GM18951 (cell line): ENCODE data around the gene CORO2B.

Source experiments
- POLR2A ChIP-seq: IDR thresholded peaks from 4 replicates; pipeline ENCODE4 v1.6.1; 2011; ENCODE audit warnings: mild to moderate bottlenecking; ENCODE audit not compliant: insufficient read length, insufficient read depth; ENCODE audit errors: extremely low read depth
- in situ Hi-C: fragments of 300-500 bp; cut with MboI; formaldehyde crosslinking; loops from one replicate; pipeline ENCODE4 v1.12.0; 2022; ENCODE audit warnings: low sequenced_read_pairs, mixed read lengths, inconsistent platforms; ENCODE audit not compliant: unreplicated experiment

Gene CORO2B

DNA sequence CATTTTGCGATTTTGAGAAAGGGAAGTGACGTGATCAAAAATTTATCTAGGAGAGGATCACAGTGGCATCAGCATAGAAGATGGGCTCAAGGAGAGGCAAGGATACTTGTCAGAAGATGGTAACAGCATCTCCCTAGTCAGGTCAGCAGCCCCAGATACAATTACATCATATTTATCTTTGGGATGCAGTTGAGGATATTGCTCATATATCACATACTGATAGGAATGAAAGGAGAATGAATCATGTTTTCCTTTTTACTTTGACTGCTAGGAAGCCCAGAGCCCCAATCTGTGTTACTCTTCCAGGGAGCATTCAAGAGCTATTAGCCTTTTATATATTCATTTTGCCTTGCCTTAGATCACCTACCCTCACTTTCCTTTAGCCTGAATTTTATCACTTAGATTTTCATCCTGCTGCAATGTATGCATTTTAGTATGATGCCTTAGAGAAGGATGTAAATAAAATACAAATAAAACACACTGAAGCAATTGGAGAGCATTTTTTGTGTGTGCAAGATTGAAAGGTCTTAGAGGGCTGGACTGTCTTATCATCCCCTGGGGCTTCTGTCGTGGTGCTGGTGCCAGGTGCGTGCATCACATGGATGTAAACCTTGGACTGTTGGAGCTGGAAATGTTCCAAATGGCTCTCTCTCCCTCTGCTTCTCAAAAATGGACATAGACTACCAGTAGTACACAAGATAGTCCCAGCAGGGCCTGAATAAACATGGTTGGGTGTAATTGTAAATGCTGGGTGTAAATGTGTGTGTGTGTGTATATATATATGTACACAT, 40.3 kb downstream of the CORO2B start:
- TF ChIP-seq POLR2A = no peak
- in situ Hi-C loops = no loop called here

DNA sequence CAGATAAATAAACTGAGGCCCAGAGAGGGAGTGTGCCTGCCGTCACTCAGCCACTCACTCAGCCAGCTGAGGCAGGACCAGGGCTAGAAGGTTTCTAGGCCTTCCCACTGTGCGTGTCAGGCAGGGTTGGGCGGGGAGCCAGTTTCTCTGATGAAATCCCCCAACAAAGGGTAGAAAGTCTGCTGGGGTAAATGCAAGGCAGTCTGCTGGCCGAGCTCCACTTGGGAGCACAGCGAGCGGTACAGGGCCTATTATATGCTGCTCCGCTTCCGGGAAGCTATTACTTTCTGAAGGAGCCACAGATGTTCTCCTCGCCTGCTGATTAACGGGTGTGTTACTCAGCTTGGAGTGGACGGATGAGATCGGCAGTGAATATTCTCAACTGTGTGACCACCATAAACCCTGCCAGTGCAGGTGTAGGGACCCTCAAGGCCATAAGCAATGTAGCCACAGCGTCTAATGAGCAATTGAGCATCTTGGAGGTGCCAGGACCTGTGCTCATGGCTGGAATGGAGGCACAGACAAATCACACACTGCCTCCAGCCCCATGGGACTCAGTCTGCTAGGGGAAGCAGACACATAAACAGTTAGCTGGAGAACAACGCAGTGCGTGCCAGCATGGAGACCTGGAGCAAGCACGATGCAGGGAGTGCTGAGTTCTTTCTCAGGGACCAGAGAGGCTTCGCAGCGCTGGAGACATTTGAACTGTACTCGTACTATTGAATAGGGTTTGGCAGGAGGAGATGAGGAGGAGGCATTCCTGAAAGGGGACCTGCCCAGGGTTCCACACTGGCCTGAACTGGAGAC, 42.1 kb downstream of the CORO2B start:
- TF ChIP-seq POLR2A = no peak
- in situ Hi-C loops = no loop called here

DNA sequence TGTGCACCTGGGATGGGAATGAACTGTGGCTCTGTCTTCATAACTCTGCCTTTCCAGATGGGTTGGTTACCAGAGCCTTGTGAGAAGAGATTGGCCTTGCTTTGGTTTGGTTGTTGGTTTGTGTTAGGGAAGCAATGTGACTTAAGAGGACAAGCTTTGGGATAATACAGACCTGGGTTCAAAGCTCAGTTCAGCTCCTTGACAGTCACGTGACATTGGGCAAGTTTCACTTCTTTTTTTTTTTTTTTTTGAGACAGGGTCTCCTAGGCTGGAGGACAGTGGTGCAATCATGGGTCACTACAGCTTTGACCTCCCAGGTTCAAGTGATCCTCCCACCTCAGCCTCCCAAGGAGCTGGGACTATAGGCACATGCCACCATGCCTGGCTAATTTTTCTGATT, 42.7 kb downstream of the CORO2B start:
- no peak for TF ChIP-seq POLR2A
- in situ Hi-C loops = no loop called here

DNA sequence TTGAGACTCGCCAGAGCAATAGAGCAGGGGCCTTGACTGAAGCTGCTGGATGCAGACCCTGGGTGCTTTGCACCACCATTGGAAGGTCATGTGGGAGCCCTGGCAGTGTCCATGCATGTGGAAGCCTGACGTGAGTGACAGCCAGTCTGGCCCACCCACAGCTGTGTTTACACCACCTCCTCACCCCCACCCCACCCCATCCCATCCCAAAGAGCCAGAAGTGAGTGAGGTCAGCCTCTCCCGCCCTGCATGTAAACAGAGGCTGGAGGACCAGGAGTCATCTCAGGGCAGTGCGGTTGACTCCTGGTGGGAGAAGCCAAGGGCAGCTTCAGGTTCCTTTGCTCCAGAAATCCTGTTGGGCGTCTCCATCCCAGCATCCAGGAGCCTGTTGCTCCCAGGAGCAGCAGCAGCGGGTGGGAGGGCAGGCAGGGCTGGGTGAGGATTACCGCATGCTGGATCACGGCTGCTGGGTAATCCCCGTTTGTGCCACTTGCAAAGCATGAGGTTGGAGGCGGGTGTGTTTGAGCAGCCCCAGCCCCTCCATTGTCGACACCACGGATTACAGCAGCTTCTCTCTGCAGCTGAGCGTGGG, 44.6 kb downstream of the CORO2B start:
- no peak for TF ChIP-seq POLR2A
- in situ Hi-C loops = no loop called here

DNA sequence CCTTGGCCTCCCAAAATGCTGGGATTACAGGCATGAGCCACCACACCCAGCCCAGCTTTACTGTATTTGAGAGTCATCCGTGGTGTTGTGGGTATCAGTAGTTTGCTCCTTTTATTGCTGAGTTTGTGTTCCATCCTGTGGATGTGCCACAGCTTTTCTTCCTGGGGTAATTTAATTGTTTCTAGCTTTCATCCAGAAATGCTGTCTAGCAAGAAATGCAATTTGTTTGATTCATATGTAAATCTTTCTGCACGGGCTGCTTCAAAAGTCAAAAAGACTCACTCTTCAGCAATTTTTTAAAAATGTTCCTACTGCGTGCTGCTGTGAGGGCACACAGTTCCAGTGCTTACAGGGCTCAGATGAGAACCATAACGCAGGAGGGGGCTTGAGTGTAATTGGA, 47.1 kb downstream of the CORO2B start:
- in situ Hi-C loops = no loop called here
- TF ChIP-seq POLR2A = no peak

DNA sequence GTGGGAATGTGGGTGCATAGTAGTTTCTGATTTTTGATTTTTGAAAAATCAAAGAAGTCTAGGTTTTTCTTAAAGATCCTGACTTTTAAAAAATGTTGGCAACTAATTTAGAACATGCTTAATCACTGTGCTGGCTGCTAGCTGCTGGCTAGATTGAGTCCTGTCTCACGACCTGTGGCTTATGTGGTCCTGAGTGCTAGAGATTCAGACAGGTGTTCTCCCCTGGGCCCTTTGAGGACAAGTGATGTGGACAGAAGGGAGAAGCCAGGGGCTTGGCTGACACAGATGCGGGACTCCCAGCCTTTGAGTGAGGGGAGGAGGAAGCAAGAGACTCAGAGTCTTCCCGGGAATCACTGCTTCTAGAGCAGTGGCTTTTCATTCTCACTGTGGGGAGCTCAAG, 47.5 kb downstream of the CORO2B start:
- in situ Hi-C loops = no loop called here
- TF ChIP-seq POLR2A = no peak

DNA sequence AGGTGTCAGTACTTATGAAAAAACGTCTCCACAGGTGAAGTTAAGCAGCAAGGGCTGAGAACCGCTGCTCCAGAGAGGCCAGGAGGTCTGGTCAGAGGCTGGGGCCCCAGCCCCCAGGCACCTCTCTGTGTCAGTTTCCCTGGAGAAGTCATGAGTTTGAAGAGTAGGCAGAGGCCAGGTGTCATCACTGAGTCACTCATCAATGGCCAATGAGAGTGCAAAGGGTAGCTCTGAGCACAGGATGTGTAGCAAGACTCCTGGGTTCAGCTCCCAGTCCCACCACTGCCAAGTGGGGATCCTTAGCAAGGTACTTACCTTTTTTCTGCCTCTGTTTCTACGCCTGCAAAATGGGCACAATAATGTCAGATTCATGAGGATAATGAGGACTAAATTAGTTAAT, 47.9 kb downstream of the CORO2B start:
- TF ChIP-seq POLR2A = no peak
- in situ Hi-C loops = no loop called here

DNA sequence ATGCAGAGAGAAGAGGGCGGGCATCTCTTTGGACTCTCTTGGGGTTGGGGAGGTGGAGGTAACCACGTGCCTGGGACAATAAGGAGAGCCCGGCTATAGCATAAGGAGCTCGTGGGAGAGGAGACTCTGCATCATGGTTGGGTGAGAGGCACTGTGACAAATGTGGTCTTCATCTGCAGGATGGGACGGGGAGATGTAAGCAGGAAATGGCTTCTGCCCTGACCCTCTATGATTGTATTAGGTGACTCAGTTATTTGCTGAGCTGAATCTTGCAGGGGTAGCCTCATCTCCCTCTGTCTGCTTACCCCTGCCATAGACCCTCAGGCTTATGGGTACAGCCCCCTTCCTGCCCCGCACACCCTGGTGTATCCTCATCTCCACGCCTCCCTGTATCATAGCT, 48.7 kb downstream of the CORO2B start:
- in situ Hi-C loops = no loop called here
- TF ChIP-seq POLR2A = no peak

DNA sequence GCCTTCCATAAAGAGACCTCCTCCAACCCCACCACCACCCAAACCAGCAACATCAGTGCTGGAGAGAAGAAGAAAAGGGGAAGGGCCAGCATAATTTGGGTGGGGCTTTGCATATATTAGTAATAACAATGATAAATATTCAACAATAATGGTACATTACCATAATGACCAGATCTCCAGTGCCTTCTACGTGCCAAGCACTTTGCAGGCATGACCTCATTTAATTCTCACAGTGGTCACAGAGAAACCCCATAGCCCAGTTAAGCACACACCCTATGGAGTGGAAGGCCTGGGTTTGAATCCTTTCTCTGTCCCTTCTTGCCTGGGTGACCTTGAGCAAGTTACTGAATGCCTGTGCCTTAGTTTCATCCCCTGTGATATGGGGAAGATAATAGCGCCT, 49.2 kb downstream of the CORO2B start:
- no peak for TF ChIP-seq POLR2A
- in situ Hi-C loops = no loop called here

DNA sequence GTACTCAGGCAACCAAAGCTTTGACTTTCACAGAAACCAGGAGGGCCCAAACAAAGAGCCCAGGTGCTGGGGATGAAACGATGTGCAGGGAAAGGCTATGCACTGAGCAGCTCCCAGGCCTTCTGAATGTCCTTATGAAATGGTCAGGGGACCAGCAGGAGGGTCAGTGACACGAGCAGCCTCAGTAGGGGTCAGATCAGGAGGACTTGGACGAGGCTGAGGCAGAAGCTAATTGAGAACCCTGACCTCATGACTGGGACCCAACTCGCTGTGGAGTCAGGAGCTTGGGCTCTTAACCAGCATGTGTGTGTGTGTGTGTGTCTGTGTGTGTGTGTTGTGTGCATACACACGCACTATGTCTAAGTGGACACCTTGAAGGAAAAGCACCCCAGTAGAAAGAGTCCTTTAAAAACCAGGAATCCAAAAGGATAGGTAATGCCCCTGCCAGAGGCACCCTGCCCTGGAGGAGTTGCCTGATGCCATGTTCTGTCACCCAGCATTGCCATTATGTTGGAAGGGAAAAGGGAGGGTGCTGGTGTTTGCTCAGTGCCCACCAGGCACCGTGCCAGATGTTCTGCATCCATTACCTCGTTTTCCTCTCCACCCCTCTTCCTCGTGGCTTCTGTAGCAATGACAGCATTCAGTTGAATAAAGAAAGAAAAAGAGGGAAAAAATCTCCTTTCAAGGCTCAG, 50.9 kb downstream of the CORO2B start:
- TF ChIP-seq POLR2A = no peak
- in situ Hi-C loops = no loop called here

DNA sequence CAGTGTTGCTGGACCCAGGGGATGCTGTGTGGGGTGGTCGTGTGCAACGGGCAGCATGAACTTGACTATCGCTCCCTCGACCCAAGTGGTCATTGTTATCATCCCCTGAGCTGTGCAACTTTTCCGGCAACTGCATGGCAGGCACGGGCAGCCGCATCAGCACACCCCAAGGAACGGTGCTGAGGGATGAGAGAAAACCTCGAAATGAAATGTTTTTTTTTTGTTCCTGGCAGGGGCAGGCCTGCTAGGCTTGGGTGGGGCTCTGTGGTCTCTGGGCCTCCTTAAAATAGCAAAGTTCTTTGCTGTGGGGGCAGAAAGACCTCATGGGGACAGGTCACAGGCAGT, 51.4 kb downstream of the CORO2B start:
- in situ Hi-C loops = no loop called here
- no peak for TF ChIP-seq POLR2A

DNA sequence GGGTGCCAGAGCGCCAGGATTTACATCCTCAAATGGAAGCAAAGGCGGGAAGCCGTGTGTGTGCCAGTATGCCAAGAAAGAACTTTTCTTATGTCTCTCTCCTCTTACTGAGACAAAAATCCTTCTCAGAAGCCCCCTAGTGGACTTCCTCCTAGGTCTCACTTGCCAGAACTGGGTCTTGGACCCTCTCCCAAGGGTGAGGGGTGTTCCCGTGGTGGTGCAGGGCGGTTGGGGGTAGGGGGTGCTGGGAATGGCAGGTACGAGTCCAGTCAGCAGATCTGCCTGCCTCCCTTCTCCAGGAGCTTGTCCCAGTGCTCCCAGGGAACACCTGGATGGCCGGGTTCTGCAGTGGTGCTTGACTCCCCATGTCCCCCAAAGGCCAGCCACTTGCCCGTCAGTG, 52.0 kb downstream of the CORO2B start:
- in situ Hi-C loops = no loop called here
- TF ChIP-seq POLR2A = no peak

DNA sequence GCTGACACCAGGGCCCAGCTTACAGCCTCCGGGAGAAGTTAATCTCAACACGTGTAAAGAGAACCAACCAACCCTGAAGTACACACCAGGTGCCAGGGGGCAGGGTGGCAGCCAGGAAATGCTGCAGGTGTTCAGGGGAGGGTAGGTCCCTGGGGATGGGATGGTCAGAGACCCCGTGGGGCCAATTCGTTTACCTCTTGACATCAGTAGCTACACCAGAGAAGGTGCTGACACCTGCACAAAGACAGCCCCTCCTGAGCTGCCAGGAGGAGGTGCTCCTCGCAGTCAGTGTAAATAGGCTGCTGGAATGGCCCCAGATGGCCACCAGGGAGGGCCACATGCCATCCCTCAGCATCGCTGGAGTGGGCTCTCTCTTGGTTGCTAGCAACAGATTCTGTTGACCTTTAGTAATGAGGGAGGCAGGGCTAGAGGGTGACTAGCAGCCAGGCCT, 52.8 kb downstream of the CORO2B start:
- in situ Hi-C loops = no loop called here
- no peak for TF ChIP-seq POLR2A
